Erythroblast (primary cell): Measurements from ENCODE around the gene PRLR.

ENCODE experiments used
- GATA1 ChIP-seq: IDR thresholded peaks from 2 replicates; pipeline ENCODE4 v1.6.1; 2011; ENCODE audit warnings: low read depth, mild to moderate bottlenecking, control low read depth, low read length, moderate library complexity
- POLR2A ChIP-seq: IDR thresholded peaks from 2 replicates; pipeline ENCODE4 v1.6.1; 2011; ENCODE audit warnings: mild to moderate bottlenecking, low read length

GRCh38 chr5:35205186-35205585, 25.1 kb downstream of the PRLR start:
- TF ChIP-seq POLR2A = no peak
- no peak for TF ChIP-seq GATA1
